SK-N-SH (cell line): ENCODE measurements around the gene LTK. TPM values are rescaled to one million over a fixed set of nuclear protein-coding genes. Genes with fewer than 3 reads are reported as not detected.

Experiments used
- CTCF ChIA-PET: fragments of 300-600, 350-600 bp; formaldehyde crosslinking; extraction: SDS; loops from one replicate; lab custom pipeline; 2021; lab: Yijun Ruan, JAX
- POLR2A ChIA-PET: fragments of 350-600 bp; sonication (Branson Sonifier 250); formaldehyde crosslinking; extraction: SDS; loops from one replicate; lab custom pipeline; 2020; ENCODE audit warnings: antibody characterized with exemption, inconsistent platforms; lab: Yijun Ruan, JAX
- DNase-seq: peaks from one replicate; pipeline ENCODE4 v3.0.0; 2012
- H2AFZ ChIP-seq: fragments of 200-600 bp; sonication (generic); 2 replicates; pipeline ENCODE4 v1.8.1; 2016; ENCODE audit warnings: antibody characterized with exemption, mild to moderate bottlenecking, low read depth
- H3F3A ChIP-seq: fragments of 200-600 bp; sonication (generic); replicated peaks from 2 replicates; pipeline ENCODE3; 2016; ENCODE audit warnings: antibody characterized with exemption, mild to moderate bottlenecking; ENCODE audit not compliant: insufficient read depth
- H3K27ac ChIP-seq, 2 experiments: fragments of 200-500 bp in 1 of 2; fragments of 200-600 bp in 1 of 2; sonication (Bioruptor generic) in 1 of 2; sonication (generic), shearing (Covaris generic) in 1 of 2; 2 replicates each; pipeline versions ENCODE4 v1.5.1 to v1.6.1; 2014 to 2016; ENCODE audit warnings: low read depth in 2 of 2, inconsistent platforms in 1 of 2, low read length in 1 of 2, mild to moderate bottlenecking in 1 of 2, mixed read lengths in 1 of 2
- H3K27me3 ChIP-seq: fragments of 200-600 bp; sonication (generic), shearing (Covaris generic); 2 replicates; pipeline ENCODE4 v1.6.1; 2016; ENCODE audit warnings: mixed run types; ENCODE audit not compliant: insufficient read depth
- H3K36me3 ChIP-seq, 2 experiments: fragments of 200-500 bp in 1 of 2; fragments of 200-600 bp in 1 of 2; sonication (Bioruptor generic) in 1 of 2; sonication (generic) in 1 of 2; replicated peaks in 1 of 2; 2 replicates each; pipeline versions ENCODE3 to v1.5.1; 2014 to 2016; ENCODE audit warnings: low read length in 1 of 2, mild to moderate bottlenecking in 1 of 2; ENCODE audit not compliant: insufficient read depth in 2 of 2, control insufficient read depth in 1 of 2
- H3K4me1 ChIP-seq, 2 experiments: fragments of 200-500 bp in 1 of 2; fragments of 200-600 bp in 1 of 2; sonication (Bioruptor generic) in 1 of 2; sonication (generic), shearing (Covaris generic) in 1 of 2; 2 replicates each; pipeline versions ENCODE4 v1.5.1 to v1.6.1; 2014 to 2016; ENCODE audit warnings: low read depth in 1 of 2, low read length in 1 of 2, mixed run types in 1 of 2; ENCODE audit not compliant: insufficient read depth in 2 of 2, control insufficient read depth in 1 of 2
- H3K4me2 ChIP-seq: fragments of 200-600 bp; sonication (generic), shearing (Covaris generic); 2 replicates; pipeline ENCODE4 v1.6.1; 2017; ENCODE audit warnings: mixed run types
- H3K4me3 ChIP-seq, 2 experiments: fragments of 200-500 bp in 1 of 2; fragments of 200-600 bp in 1 of 2; sonication (Bioruptor generic) in 1 of 2; sonication (generic), shearing (Covaris generic) in 1 of 2; 2 replicates each; pipeline versions ENCODE4 v1.5.1 to v1.8.1; 2014 to 2016; ENCODE audit warnings: low read depth in 2 of 2, inconsistent platforms in 1 of 2, low read length in 1 of 2, mild to moderate bottlenecking in 1 of 2, mixed read lengths in 1 of 2, moderate library complexity in 1 of 2
- H3K79me2 ChIP-seq: fragments of 200-600 bp; sonication (generic); 2 replicates; pipeline ENCODE4 v1.8.1; 2017; ENCODE audit warnings: mild to moderate bottlenecking; ENCODE audit not compliant: insufficient read depth
- H3K9ac ChIP-seq: fragments of 200-600 bp; sonication (generic); 2 replicates; pipeline ENCODE4 v1.6.1; 2017; ENCODE audit warnings: mixed run types
- H3K9me2 ChIP-seq: fragments of 200-600 bp; sonication (generic); 2 replicates; pipeline ENCODE4 v1.6.1; 2017; ENCODE audit warnings: mixed run types
- H3K9me3 ChIP-seq: fragments of 200-600 bp; sonication (generic); 2 replicates; pipeline ENCODE4 v1.6.1; 2017; ENCODE audit warnings: mixed run types, mild to moderate bottlenecking, moderate library complexity
- H4K20me1 ChIP-seq: fragments of 200-600 bp; sonication (generic); 2 replicates; pipeline ENCODE4 v1.6.1; 2017; ENCODE audit warnings: mild to moderate bottlenecking, mixed run types; ENCODE audit not compliant: insufficient read depth
- ELF1 ChIP-seq: IDR thresholded peaks from 2 replicates; pipeline ENCODE4 v1.4.0; 2012
- FOSL2 ChIP-seq: IDR thresholded peaks from 2 replicates; pipeline ENCODE4 v1.4.0; 2012; ENCODE audit warnings: low read depth, mild to moderate bottlenecking, moderate library complexity, borderline replicate concordance
- GABPA ChIP-seq: IDR thresholded peaks from 2 replicates; pipeline ENCODE4 v1.4.0; 2012; ENCODE audit warnings: low read depth, mild to moderate bottlenecking
- IRF3 ChIP-seq: fragments of 150-350 bp; IDR thresholded peaks from 2 replicates; pipeline ENCODE4 v1.6.1; 2016; ENCODE audit warnings: mild to moderate bottlenecking, low read depth, low read length
- JUND ChIP-seq: IDR thresholded peaks from 2 replicates; pipeline ENCODE4 v1.4.0; 2012
- PBX3 ChIP-seq: IDR thresholded peaks from 2 replicates; pipeline ENCODE4; 2012
- RCOR1 ChIP-seq: fragments of 150-350 bp; IDR thresholded peaks from 2 replicates; pipeline ENCODE4 v1.6.1; 2017; ENCODE audit warnings: antibody characterized with exemption, low read length
- REST ChIP-seq: IDR thresholded peaks from 2 replicates; pipeline ENCODE4 v1.6.1; 2012; ENCODE audit warnings: mild to moderate bottlenecking, low read depth, low read length, moderate library complexity
- RXRA ChIP-seq: IDR thresholded peaks from 2 replicates; pipeline ENCODE4 v1.4.0; 2012; ENCODE audit warnings: low read depth, mild to moderate bottlenecking, borderline replicate concordance
- SMC3 ChIP-seq: IDR thresholded peaks from 2 replicates; pipeline ENCODE4 v1.6.1; 2012; ENCODE audit warnings: low read depth, low read length, improper control_type of control experiment
- TAF1 ChIP-seq: IDR thresholded peaks from 2 replicates; pipeline ENCODE4 v1.6.1; 2012; ENCODE audit warnings: low read depth, mild to moderate bottlenecking, low read length, moderate library complexity, borderline replicate concordance
- TCF12 ChIP-seq: IDR thresholded peaks from 2 replicates; pipeline ENCODE4 v1.4.0; 2012
- USF1 ChIP-seq: IDR thresholded peaks from 2 replicates; pipeline ENCODE4 v1.4.0; 2012; ENCODE audit warnings: low read depth, borderline replicate concordance
- USF2 ChIP-seq: fragments of 150-350 bp; IDR thresholded peaks from 2 replicates; pipeline ENCODE4 v1.6.1; 2017; ENCODE audit warnings: antibody characterized with exemption, low read length, low read depth, borderline replicate concordance
- YY1 ChIP-seq: IDR thresholded peaks from 2 replicates; pipeline ENCODE4 v1.4.0; 2012; ENCODE audit warnings: low read depth, mild to moderate bottlenecking
- WGBS: methylation state at CpG from one replicate; pipeline ENCODE4 v1.1.6; 2017; ENCODE audit warnings: low lambda C conversion rate; 5-methylcytosine and 5-hydroxymethylcytosine counted together
- polyA plus RNA-seq, 3 experiments: library from polyadenylated mRNA; depleted of rRNA; stranded (reverse); fragments of >200 nt; gene quantifications; 2 replicates each; pipeline ENCODE4 v1.2.3, GENCODE V29; 2012

Gene LTK
- polyA plus RNA-seq, 1 of the 3 experiments (the other 2 are of a cell fraction), result 0.07 TPM

- TF ChIP-seq USF2 (no peak), TCF12 (no peak), PBX3 (no peak)
Observed at GRCh38 chr15:41511899-41512369, 1.7 kb downstream of the LTK start (continued).

GRCh38 chr15:41511331-41511898 lies 2.2 kb downstream of the LTK start:
- Histone ChIP-seq H3K9me3 (no peaks in the 10 kb centered on the region), H3K9me2 (no peaks in the 10 kb centered on the region), H3K9ac (no peak overlapping the region), H3F3A (no peaks in the 10 kb centered on the region), H4K20me1 (no peaks in the 10 kb centered on the region), H3K4me2 (no peak overlapping the region), H2AFZ (no peak overlapping the region), H3K4me1 (peaks cover 0 to 13% of the 10 kb centered on the region in 2 experiments; a peak in 1 of 4 replicates), H3K27me3 (peaks cover 7% of the 10 kb centered on the region; the same call in 1 of the 2 replicates), H3K27ac (no peak overlapping the region), H3K79me2 (no peaks in the 10 kb centered on the region), H3K4me3 (no peak overlapping the region), H3K36me3 (peaks cover 0 to 3% of the 10 kb centered on the region in 2 experiments)
- POLR2A ChIA-PET, result no interaction called here
- 92% methylated on average over 47 of the region's 56 CpGs for WGBS
- TF ChIP-seq TCF12, result no peak
- TF ChIP-seq ELF1, result no peak
- no peak for TF ChIP-seq YY1
- TF ChIP-seq SMC3, result no peak
- TF ChIP-seq USF2, result no peak
- no peak for TF ChIP-seq RCOR1
- TF ChIP-seq JUND, result no peak
- no peak for TF ChIP-seq TAF1
- TF ChIP-seq IRF3, result no peak
- TF ChIP-seq GABPA, result no peak
- no peak for TF ChIP-seq FOSL2
- no peak for TF ChIP-seq USF1
- no peak for TF ChIP-seq RXRA
- no peak for TF ChIP-seq REST
- no peak for DNase-seq
- CTCF ChIA-PET, result interaction anchor here (0.5 to 1.5 kb wide), 2 partner anchors 46 to 137 kb away, joined by 3 to 4 read pairs; no protein-coding TSS in a partner anchor
